ENCODE measurements around the gene MTX2.

The MTX2 gene

GRCh38 chr2:176280867-176281658 lies 11.8 kb downstream of the MTX2 start:
- no peak for DNase-seq (ENCODE audit: extremely low spot score)
- ChIA-PET CTCF (no interaction called here), POLR2A (interaction anchor here (2.0 kb wide), 1 partner anchor 12 kb away, joined by 5 read pairs; the partner anchor contains the start of gene MTX2)

GRCh38 chr2:176283291-176284068 lies 14.2 kb downstream of the MTX2 start:
- TF ChIP-seq ZNF384 (IDR thresholded peaks at IDR 0.05) (no peak), SUZ12 (IDR thresholded peaks at IDR 0.05) (no peak), SP1 (IDR thresholded peaks at IDR 0.05) (no peak), NFRKB (IDR thresholded peaks at IDR 0.05) (no peak)
- ChIA-PET POLR2A (no interaction called here), CTCF (no interaction called here)
- DNase-seq (ENCODE audit: extremely low spot score) = no peak

More at GRCh38 chr2:176280867-176281658, 11.8 kb downstream of the MTX2 start:
- TF ChIP-seq FOXK2 (IDR thresholded peaks at IDR 0.05) (no peak), BHLHE40 (IDR thresholded peaks at IDR 0.05; ENCODE audit: borderline replicate concordance) (no peak), CTBP1 (IDR thresholded peaks at IDR 0.05; ENCODE audit: borderline replicate concordance) (no peak), L3MBTL2 (conservative IDR thresholded peaks at IDR 0.05) (no peak), SUZ12 (IDR thresholded peaks at IDR 0.05) (no peak), ARNT (IDR thresholded peaks at IDR 0.05) (no peak), PKNOX1 (IDR thresholded peaks at IDR 0.05) (no peak), FOXM1 (IDR thresholded peaks at IDR 0.05; ENCODE audit: borderline replicate concordance) (no peak), ZNF384 (IDR thresholded peaks at IDR 0.05) (no peak)

- TF ChIP-seq L3MBTL2 (conservative IDR thresholded peaks at IDR 0.05) = no peak
- no peak for DNase-seq (ENCODE audit: extremely low spot score)
- CTCF ChIA-PET = interaction anchor here (0.7 kb wide), 2 partner anchors 8 to 82 kb away, joined by 3 to 6 read pairs; no protein-coding TSS in a partner anchor
These were observed 15.3 kb downstream of the MTX2 start for GRCh38 chr2:176284461-176285049.

DNA sequence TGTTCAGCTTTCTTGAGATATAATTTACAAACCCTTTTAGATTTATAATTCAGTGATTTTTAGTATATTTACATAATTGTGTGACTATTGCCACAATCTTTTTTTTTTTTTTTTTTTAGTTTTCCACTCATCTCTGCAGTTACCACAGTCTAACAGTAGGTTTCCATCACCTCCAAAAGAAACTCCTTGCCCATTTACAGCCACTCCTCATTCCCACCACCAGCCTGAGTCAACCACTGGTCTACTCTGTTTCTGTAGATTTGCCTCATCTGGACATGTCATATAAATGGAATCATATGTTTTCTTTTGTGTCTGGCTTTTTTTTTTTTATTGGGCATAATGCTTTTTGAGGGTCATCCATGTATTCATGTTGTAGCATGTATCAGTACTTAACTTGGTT lies 16.1 kb downstream of the MTX2 start:
- ChIA-PET POLR2A (no interaction called here), CTCF (interaction anchor here (0.7 kb wide), 1 partner anchor 81 kb away, joined by 6 read pairs; no protein-coding TSS in a partner anchor)
- TF ChIP-seq ZNF384 (IDR thresholded peaks at IDR 0.05) (peak; percentile 87), PKNOX1 (IDR thresholded peaks at IDR 0.05) (no peak)

More at GRCh38 chr2:176284461-176285049, 15.3 kb downstream of the MTX2 start:
- POLR2A ChIA-PET = no interaction called here

DNA sequence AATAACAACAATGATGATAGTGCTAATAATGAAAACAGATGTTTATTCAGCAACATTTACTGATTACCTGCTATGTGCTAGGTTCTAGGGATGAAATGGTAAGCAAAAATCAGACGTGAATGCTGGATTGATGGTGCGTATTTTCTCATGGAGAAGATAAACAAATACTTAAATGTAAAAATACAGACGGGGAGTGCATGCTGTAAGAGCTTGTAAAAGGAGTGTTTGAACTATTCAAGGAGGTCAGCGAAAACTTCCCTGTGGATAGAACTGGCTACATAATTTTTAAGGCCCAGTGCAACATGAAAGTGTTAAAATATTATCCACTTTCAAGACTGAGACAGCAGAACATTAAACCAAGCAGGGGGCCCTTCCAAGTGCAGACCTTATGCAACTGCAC lies 22.1 kb downstream of the MTX2 start:
- POLR2A ChIA-PET = no interaction called here

More for the DNA sequence above, 16.1 kb downstream of the MTX2 start:
- DNase-seq (ENCODE audit: extremely low spot score) = peak; percentile 22

DNA sequence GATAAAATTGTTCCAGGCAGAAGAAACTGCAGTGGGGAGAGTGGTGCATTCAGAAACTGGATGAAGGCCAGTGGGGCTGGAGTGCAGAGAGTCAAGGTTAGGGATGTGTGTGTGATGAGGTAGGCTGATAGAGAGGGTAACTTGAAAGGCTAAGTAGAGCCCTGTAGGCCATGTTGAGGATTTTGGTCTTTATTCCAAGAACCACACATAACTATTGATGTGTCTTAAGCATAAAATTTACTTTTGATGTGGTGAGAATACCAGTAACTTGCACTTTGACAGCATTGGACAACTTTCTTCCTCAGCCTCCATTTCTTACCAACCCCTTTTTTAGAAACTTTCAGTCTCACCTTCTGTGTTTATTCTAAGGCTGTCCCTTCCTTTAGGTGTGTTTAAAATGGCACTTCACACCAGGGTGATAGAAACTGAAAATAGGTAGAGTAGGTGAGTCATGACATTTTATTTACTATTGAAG lies 22.6 kb downstream of the MTX2 start:
- ChIA-PET POLR2A (no interaction called here), CTCF (no interaction called here)
- TF ChIP-seq SUZ12 (IDR thresholded peaks at IDR 0.05) = no peak
- no peak for TF ChIP-seq FOXM1 (IDR thresholded peaks at IDR 0.05; ENCODE audit: borderline replicate concordance)
- no peak for TF ChIP-seq CTBP1 (IDR thresholded peaks at IDR 0.05; ENCODE audit: borderline replicate concordance)
- no peak for TF ChIP-seq HDGF (IDR thresholded peaks at IDR 0.05; ENCODE audit: borderline replicate concordance)
- TF ChIP-seq PKNOX1 (IDR thresholded peaks at IDR 0.05) = no peak
- TF ChIP-seq FOXK2 (IDR thresholded peaks at IDR 0.05) = no peak
- no peak for TF ChIP-seq ZNF384 (IDR thresholded peaks at IDR 0.05)
- TF ChIP-seq SP1 (IDR thresholded peaks at IDR 0.05) = no peak
- no peak for TF ChIP-seq FOXA1 (IDR thresholded peaks at IDR 0.05)
- TF ChIP-seq BHLHE40 (IDR thresholded peaks at IDR 0.05; ENCODE audit: borderline replicate concordance) = no peak
- TF ChIP-seq ELF4 (IDR thresholded peaks at IDR 0.05) = no peak
- TF ChIP-seq LEF1 (IDR thresholded peaks at IDR 0.05; ENCODE audit: borderline replicate concordance) = no peak
- no peak for TF ChIP-seq ARNT (IDR thresholded peaks at IDR 0.05)
- TF ChIP-seq L3MBTL2 (conservative IDR thresholded peaks at IDR 0.05) = no peak
- no peak for DNase-seq (ENCODE audit: extremely low spot score)

More for the DNA sequence above, 22.1 kb downstream of the MTX2 start:
- no peak for TF ChIP-seq CTBP1 (IDR thresholded peaks at IDR 0.05; ENCODE audit: borderline replicate concordance)
- no peak for TF ChIP-seq ZNF384 (IDR thresholded peaks at IDR 0.05)
- TF ChIP-seq L3MBTL2 (conservative IDR thresholded peaks at IDR 0.05) = no peak
- no peak for TF ChIP-seq NFRKB (IDR thresholded peaks at IDR 0.05)
- TF ChIP-seq FOXK2 (IDR thresholded peaks at IDR 0.05) = no peak
- no peak for TF ChIP-seq LEF1 (IDR thresholded peaks at IDR 0.05; ENCODE audit: borderline replicate concordance)
- no peak for TF ChIP-seq ARNT (IDR thresholded peaks at IDR 0.05)
- TF ChIP-seq SUZ12 (IDR thresholded peaks at IDR 0.05) = no peak
- no peak for TF ChIP-seq TARDBP (IDR thresholded peaks at IDR 0.05)
- TF ChIP-seq FOXA1 (IDR thresholded peaks at IDR 0.05) = no peak
- no peak for TF ChIP-seq HDGF (IDR thresholded peaks at IDR 0.05; ENCODE audit: borderline replicate concordance)
- no peak for TF ChIP-seq SP1 (IDR thresholded peaks at IDR 0.05)
- no peak for TF ChIP-seq PKNOX1 (IDR thresholded peaks at IDR 0.05)
- TF ChIP-seq FOXM1 (IDR thresholded peaks at IDR 0.05; ENCODE audit: borderline replicate concordance) = no peak
- no peak for DNase-seq (ENCODE audit: extremely low spot score)
- CTCF ChIA-PET = no interaction called here
